ENCODE data around the gene DLG5. TPM values are rescaled to one million over a fixed set of nuclear protein-coding genes. Genes with fewer than 3 reads are reported as not detected.

Gene DLG5
- total and polyA plus RNA-seq, 9 of the 15 experiments (the other 6 are each of a cell fraction or from before 2014, with no cell fraction given) = 1.4 to 26.8 (median 11.2) TPM

DNA sequence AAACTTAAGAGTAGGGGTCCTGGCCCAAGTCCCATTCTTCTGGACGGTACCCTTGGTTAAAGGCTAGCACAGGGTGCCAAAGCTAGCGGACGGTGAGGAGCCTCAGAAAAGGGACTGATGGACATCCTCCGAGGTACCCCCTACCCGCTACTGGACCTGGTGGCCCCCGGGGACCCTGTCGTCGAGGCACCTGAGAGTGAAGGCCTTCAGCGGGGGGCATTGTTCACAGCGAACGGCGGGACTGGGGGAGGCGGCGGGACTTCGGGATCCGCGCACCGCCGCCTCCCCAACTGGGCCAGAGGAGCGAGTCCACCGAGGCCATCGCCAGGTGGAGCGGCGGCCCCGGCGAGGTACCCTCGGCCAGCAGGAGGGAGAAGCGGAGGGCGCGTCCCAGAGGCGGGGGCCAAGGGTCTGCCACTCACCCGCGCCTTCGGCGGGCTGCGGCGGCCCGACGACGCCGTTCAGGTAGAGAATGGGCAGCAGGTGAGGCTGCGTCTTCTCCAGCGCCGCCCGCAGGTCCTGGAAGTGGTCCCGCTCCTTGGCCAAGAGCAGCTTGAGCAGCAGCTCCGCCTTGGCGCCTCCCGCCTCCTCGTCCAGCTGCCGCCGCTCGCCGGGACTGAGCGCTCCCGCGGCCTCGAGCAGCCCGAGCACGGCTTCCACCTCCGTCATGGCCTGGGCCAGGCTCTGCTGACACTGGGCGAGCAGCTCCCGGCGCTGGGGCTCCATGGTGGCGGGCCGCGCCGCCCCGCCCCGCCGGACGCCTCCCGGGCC lies 575 bp downstream of the DLG5 start:
- peak overlapping the region; percentile 75 for H3K27ac ChIP-seq (ENCODE audit: extremely low read depth, low read depth, low read length)
- peak overlapping the region; percentile 73 to 99 for H3K9ac ChIP-seq (ENCODE audit: insufficient read depth in 1 of 2, low read depth in 2 of 2, low read length in 2 of 2)
- POLR2A ChIA-PET = interaction anchor here (0.6 to 10.4 kb wide), 8 partner anchors 11 to 394 kb away, joined by 3 to 89 read pairs (median 4); no protein-coding TSS in a partner anchor
- no TSS peak for BruUV-seq (replicated peaks)
- in situ Hi-C loops (cut with MboI) (no loop called here), intact Hi-C loops (cut with micrococcal nuclease) (loop anchor here (2.0 to 5.0 kb wide), 3 partner anchors 15 to 79 kb away; no protein-coding TSS in a partner anchor)
- WGBS (ENCODE audit: insufficient coverage, low coverage, missing lambda C conversion rate) = under 1% methylated on average over 66 of the region's 73 CpGs
- H3K4me1 ChIP-seq (replicated peaks in 1 of 2; ENCODE audit: control insufficient read depth in 2 of 2, insufficient read depth in 2 of 2, low read length in 2 of 2) = peaks cover 36 to 38% of the 10 kb centered on the region in 2 experiments; a peak in 4 of 5 replicates
- ATAC-seq (peak; percentile 70), DNase-seq (ENCODE audit: extremely low read depth in 1 of 4, low spot score in 3 of 4) (peak in 2 of 4 experiments; percentile 58 to 69), FAIRE-seq (no peak)
- peak overlapping the region; percentile 71 for H3K4me3 ChIP-seq
- no peaks in the 10 kb centered on the region for H3K27me3 ChIP-seq (ENCODE audit: control insufficient read depth in 2 of 2, insufficient read depth in 2 of 2, low read length in 2 of 2)
- no peaks in the 10 kb centered on the region for H3K9me1 ChIP-seq (ENCODE audit: control insufficient read depth, insufficient read depth, low read length)
- H4K20me1 ChIP-seq (replicated peaks; ENCODE audit: control insufficient read depth, insufficient read depth, low read length) = peaks cover 13% of the 10 kb centered on the region; the same call in 1 of the 2 replicates
- peak overlapping the region; percentile 94 for H2AFZ ChIP-seq (ENCODE audit: low read depth, low read length)
- H3K79me2 ChIP-seq (ENCODE audit: control insufficient read depth, insufficient read depth, low read length) = peaks cover 52% of the 10 kb centered on the region
- CTCF ChIA-PET (ENCODE audit: low intra/inter-chr PET ratio) = no interaction called here
- H3K4me2 ChIP-seq (ENCODE audit: insufficient read depth, low read length) = peak overlapping the region; percentile 89
- H3K9me3 ChIP-seq (replicated peaks; ENCODE audit: control insufficient read depth, insufficient read depth, low read depth, low read length) = no peaks in the 10 kb centered on the region
- peaks cover 7% of the 10 kb centered on the region; the same call in 1 of the 3 replicates for H3K36me3 ChIP-seq (ENCODE audit: control insufficient read depth, insufficient read depth, low read length)
- TF ChIP-seq ZFX (CRISPR knock-in tag; IDR thresholded peaks at IDR 0.05) = peak; percentile 85
- TF ChIP-seq ZFPM2 (CRISPR knock-in tag; IDR thresholded peaks at IDR 0.05) = no peak
- TF ChIP-seq, protein P1, sequence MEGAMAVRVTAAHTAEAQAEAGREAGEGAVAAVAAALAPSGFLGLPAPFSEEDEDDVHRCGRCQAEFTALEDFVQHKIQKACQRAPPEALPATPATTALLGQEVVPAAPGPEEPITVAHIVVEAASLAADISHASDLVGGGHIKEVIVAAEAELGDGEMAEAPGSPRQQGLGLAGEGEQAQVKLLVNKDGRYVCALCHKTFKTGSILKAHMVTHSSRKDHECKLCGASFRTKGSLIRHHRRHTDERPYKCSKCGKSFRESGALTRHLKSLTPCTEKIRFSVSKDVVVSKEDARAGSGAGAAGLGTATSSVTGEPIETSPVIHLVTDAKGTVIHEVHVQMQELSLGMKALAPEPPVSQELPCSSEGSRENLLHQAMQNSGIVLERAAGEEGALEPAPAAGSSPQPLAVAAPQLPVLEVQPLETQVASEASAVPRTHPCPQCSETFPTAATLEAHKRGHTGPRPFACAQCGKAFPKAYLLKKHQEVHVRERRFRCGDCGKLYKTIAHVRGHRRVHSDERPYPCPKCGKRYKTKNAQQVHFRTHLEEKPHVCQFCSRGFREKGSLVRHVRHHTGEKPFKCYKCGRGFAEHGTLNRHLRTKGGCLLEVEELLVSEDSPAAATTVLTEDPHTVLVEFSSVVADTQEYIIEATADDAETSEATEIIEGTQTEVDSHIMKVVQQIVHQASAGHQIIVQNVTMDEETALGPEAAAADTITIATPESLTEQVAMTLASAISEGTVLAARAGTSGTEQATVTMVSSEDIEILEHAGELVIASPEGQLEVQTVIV (CRISPR knock-in tag; IDR thresholded peaks at IDR 0.05; ENCODE audit: borderline replicate concordance) = no peak
- TF ChIP-seq, protein P2, sequence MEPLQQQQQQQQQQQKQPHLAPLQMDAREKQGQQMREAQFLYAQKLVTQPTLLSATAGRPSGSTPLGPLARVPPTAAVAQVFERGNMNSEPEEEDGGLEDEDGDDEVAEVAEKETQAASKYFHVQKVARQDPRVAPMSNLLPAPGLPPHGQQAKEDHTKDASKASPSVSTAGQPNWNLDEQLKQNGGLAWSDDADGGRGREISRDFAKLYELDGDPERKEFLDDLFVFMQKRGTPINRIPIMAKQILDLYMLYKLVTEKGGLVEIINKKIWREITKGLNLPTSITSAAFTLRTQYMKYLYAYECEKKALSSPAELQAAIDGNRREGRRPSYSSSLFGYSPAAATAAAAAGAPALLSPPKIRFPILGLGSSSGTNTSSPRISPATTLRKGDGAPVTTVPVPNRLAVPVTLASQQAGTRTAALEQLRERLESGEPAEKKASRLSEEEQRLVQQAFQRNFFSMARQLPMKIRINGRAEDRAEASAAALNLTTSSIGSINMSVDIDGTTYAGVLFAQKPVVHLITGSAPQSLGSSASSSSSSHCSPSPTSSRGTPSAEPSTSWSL (CRISPR knock-in tag; IDR thresholded peaks at IDR 0.05; ENCODE audit: borderline replicate concordance) = no peak
- TF ChIP-seq ARID2 (IDR thresholded peaks at IDR 0.05) = no peak
- no peak for TF ChIP-seq SRSF1 (IDR thresholded peaks at IDR 0.05; ENCODE audit: low read depth, low read length)
- no peak for TF ChIP-seq CBX1 (IDR thresholded peaks at IDR 0.05; ENCODE audit: low read depth)
- peak; percentile 38; the same call in 1 of the 2 replicates for TF ChIP-seq E2F4 (CRISPR knock-in tag; IDR thresholded peaks at IDR 0.05; ENCODE audit: low read depth)
- no peak for TF ChIP-seq HNRNPK (IDR thresholded peaks at IDR 0.05; ENCODE audit: low read depth, low read length, poor library complexity, severe bottlenecking)
- no peak for TF ChIP-seq POLR2AphosphoS5 (IDR thresholded peaks at IDR 0.05; ENCODE audit: control insufficient read depth, insufficient read depth, low read depth, low read length)
- TF ChIP-seq NCOA4 (IDR thresholded peaks at IDR 0.05; ENCODE audit: partially characterized antibody) = no peak
- peak in 1 of 2 experiments; percentile 43; a peak in 1 of 4 replicates for TF ChIP-seq KDM4B (IDR thresholded peaks at IDR 0.05; ENCODE audit: borderline replicate concordance in 2 of 2, low read depth in 1 of 2)
- TF ChIP-seq DACH1 (IDR thresholded peaks at IDR 0.05; ENCODE audit: partially characterized antibody) = no peak
- no peak for TF ChIP-seq ZBTB2 (IDR thresholded peaks at IDR 0.05)
